ENCODE results near the gene PDIA6. TPM values are rescaled to one million over a fixed set of nuclear protein-coding genes. Genes with fewer than 3 reads are reported as not detected.
A peak's percentile ranks its signal among the peaks of the same experiment; 100 is the strongest.

Gene PDIA6
- total and polyA plus RNA-seq, 2 donors (not counting 1 experiment from before 2014, with no cell fraction given) = 420 to 491 TPM

GRCh38 chr2:10837298-10838266 is 25.0 kb upstream of the PDIA6 start:
- Histone ChIP-seq H3K9ac (ENCODE audit: insufficient read depth, low read length) (no peak overlapping the region), H3K4me2 (ENCODE audit: extremely low read depth, insufficient read depth, low read length) (no peak overlapping the region), H4K20me1 (ENCODE audit: control insufficient read depth, extremely low read depth, insufficient read depth, low read length) (no peaks in the 10 kb centered on the region), H3K27ac (ENCODE audit: insufficient read depth, low read length) (no peak overlapping the region), H3K4me3 (replicated peaks in 1 of 4; ENCODE audit: control extremely low read depth in 1 of 4, insufficient read depth in 1 of 4, low read depth in 3 of 4, low read length in 4 of 4) (no peak overlapping the region), H3K36me3 (ENCODE audit: control insufficient read depth, insufficient read depth, low read length) (no peaks in the 10 kb centered on the region), H2AFZ (ENCODE audit: low read length) (no peak overlapping the region), H3K9me3 (ENCODE audit: control insufficient read depth, insufficient read depth, low read depth, low read length) (no peaks in the 10 kb centered on the region), H3K4me1 (ENCODE audit: control insufficient read depth, extremely low read depth, insufficient read depth, low read length) (no peaks in the 10 kb centered on the region), H3K27me3 (ENCODE audit: control insufficient read depth, insufficient read depth, low read length) (no peaks in the 10 kb centered on the region), H3K79me2 (ENCODE audit: control insufficient read depth, insufficient read depth, low read length) (no peaks in the 10 kb centered on the region)
- no peak for DNase-seq (ENCODE audit: low read depth in 2 of 2)
- TF ChIP-seq EZH2 (IDR thresholded peaks at IDR 0.05; ENCODE audit: low read length, missing control alignments) (no peak), CTCF (conservative IDR thresholded peaks at IDR 0.05 in 1 of 2, IDR thresholded peaks at IDR 0.05 in 1 of 2; ENCODE audit: low read depth in 1 of 2, low read length in 2 of 2) (no peak)

GRCh38 chr2:10835052-10835970 is 22.7 kb upstream of the PDIA6 start:
- TF ChIP-seq CTCF (conservative IDR thresholded peaks at IDR 0.05 in 1 of 2, IDR thresholded peaks at IDR 0.05 in 1 of 2; ENCODE audit: low read depth in 1 of 2, low read length in 2 of 2) (peak; percentile 69 to 72), EZH2 (IDR thresholded peaks at IDR 0.05; ENCODE audit: low read length, missing control alignments) (no peak)
- Histone ChIP-seq H3K27ac (ENCODE audit: insufficient read depth, low read length) (no peak overlapping the region), H3K36me3 (ENCODE audit: control insufficient read depth, insufficient read depth, low read length) (no peaks in the 10 kb centered on the region), H2AFZ (ENCODE audit: low read length) (no peak overlapping the region), H3K4me3 (replicated peaks in 1 of 4; ENCODE audit: control extremely low read depth in 1 of 4, insufficient read depth in 1 of 4, low read depth in 3 of 4, low read length in 4 of 4) (no peak overlapping the region), H3K4me1 (ENCODE audit: control insufficient read depth, extremely low read depth, insufficient read depth, low read length) (no peaks in the 10 kb centered on the region), H3K9ac (ENCODE audit: insufficient read depth, low read length) (no peak overlapping the region), H3K9me3 (ENCODE audit: control insufficient read depth, insufficient read depth, low read depth, low read length) (no peaks in the 10 kb centered on the region), H4K20me1 (ENCODE audit: control insufficient read depth, extremely low read depth, insufficient read depth, low read length) (no peaks in the 10 kb centered on the region), H3K27me3 (ENCODE audit: control insufficient read depth, insufficient read depth, low read length) (peaks cover 15% of the 10 kb centered on the region), H3K4me2 (ENCODE audit: extremely low read depth, insufficient read depth, low read length) (no peak overlapping the region), H3K79me2 (ENCODE audit: control insufficient read depth, insufficient read depth, low read length) (no peaks in the 10 kb centered on the region)
- no peak for DNase-seq (ENCODE audit: low read depth in 2 of 2)

Data from fibroblast of lung (primary cell).